ENCODE data around the gene FMO1. TPM values are rescaled to one million over a fixed set of nuclear protein-coding genes. Genes with fewer than 3 reads are reported as not detected.
A peak's percentile ranks its signal among the peaks of the same experiment; 100 is the strongest.
"Not testable (repeated sequence)": the region's sequence is repeated elsewhere in the genome, so short reads cannot be mapped to it uniquely, and the experiment has no call there.

Gene FMO1
- total RNA-seq = under 1 TPM in 1 of 2 donors, not detected in 1; 0.21 TPM
- long read RNA-seq = 0 reads

GRCh38 chr1:171248302-171248701 is at the start of gene FMO1:
FMO1 (plus strand) TSS chr1:171248494; CDS start chr1:171258088, 9,594 bp downstream.
- no peak for ATAC-seq
- no peak for DNase-seq
- intact Hi-C loops (cut with DNase I, micrococcal nuclease) = loop anchor here in 1 of 2 donors (10.0 kb wide), 1 partner anchor 66 kb away; the partner anchor contains the start of gene FMO4

GRCh38 chr1:171204296-171204695 is 44.0 kb upstream of the FMO1 start:
- intact Hi-C loops (cut with DNase I, micrococcal nuclease) = no loop called here
- DNase-seq = no peak
- no peak for ATAC-seq

DNA sequence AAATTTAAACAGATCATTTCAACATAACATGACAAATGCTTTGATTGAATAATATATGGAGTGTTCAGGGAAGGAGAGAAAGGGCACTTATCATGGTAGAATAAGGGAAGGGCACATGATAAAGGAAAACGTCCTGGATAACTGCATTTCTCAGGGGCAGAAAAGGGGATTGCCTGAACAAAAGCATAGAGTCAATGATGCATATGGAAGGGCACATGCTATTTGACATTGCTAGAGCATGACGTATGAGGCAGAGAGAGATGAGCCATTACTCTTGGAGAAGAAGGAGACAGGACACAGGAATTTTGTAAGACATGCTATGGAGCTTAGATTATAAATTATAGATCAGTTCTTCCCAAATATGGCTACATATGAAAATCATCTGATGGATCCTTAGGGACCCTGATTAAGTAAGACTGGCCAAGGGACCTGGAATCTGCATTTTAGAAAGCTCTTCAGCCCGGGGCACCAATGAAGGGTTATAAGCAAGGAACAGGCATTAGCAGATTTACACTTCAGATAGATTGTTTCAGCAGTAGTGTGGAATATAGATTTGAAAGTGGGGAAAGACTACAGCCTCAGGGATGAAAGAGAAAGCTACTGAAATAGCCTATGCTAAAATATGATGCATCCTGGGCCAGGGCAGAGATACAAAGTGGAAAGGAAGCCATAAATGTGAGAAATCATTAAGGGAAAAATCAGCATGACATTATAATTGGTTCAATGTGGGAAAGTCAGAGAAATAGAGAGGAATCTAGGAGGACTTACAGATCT is 41.9 kb upstream of the FMO1 start:
- no peak for ATAC-seq
- no peak for DNase-seq
- intact Hi-C loops (cut with DNase I, micrococcal nuclease) = no loop called here

DNA sequence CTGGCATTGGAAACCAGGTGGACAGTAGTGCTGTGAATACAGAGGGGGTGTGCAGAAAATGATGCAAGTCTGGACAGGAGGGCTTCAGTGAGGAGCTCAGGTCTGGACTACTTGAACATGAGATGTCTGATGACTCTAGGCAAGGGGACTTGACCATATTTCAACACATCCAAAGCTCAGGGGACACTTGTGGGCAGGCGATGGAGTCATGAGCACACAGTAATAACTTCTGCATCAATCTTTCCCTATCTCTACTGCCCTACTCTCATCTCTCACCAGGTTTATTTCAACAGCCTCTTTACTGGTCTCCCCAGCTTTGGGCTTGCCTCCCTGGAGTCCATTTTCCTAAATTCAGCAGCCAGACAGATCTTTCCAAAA is 41.3 kb upstream of the FMO1 start:
- DNase-seq (no peak), ATAC-seq (no peak)
- intact Hi-C loops (cut with DNase I, micrococcal nuclease) = no loop called here

- intact Hi-C loops (cut with DNase I, micrococcal nuclease) = no loop called here
- DNase-seq (no peak), ATAC-seq (peak; percentile 21)
These were observed 40.9 kb upstream of the FMO1 start for GRCh38 chr1:171207377-171207776.

- ATAC-seq = peak; percentile 97
- no peak for DNase-seq
- intact Hi-C loops (cut with DNase I, micrococcal nuclease) = no loop called here
These were observed 37.9 kb upstream of the FMO1 start for GRCh38 chr1:171210355-171210754.

GRCh38 chr1:171212607-171213351 is 35.5 kb upstream of the FMO1 start:
- no peak for DNase-seq
- ATAC-seq = peak; percentile 48
- intact Hi-C loops (cut with DNase I, micrococcal nuclease) = no loop called here

DNA sequence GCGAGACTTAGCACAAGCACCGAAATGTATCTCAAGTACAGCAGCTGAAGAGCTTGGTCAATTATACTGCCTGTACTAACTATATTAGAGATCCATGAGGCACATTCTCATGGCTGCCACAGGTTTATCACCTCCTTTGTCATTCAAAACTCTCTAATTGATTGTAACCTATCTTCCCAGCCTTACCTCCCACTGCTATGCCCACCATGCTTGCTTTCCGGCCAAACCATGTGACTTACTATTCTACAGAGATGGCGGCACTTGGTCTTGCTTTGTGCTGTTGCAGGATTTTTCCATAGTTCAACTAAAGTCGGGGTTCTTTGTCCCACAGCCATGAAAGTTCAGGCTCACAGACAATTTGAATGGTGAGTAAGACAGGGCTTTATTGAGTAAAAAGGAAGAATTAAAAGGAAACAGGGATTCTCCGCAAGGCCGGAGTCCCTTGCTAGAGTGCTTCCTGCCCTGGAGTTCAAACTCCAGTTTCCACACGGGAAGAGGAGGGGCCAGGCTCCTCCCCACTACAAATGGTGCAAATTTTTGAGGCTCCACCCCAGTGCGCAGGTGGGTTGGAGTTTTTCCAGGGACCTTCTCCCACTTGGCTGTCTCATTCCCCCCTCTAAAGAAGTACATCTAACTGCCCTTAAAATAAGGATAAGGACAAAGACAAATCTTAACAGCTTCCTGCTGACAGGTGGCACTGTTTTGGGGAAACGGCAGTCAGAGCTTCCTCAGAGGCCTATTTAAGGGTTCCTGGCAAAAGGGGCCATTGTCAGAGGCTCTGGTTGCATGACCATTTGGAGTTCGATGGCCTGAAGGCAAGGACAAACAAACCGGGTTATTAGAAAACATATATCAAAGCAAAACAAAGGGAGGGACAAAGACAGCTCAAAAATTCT is 34.5 kb upstream of the FMO1 start:
- DNase-seq (no peak), ATAC-seq (no peak)
- intact Hi-C loops (cut with DNase I, micrococcal nuclease) = no loop called here

GRCh38 chr1:171217658-171218443 is 30.4 kb upstream of the FMO1 start:
- DNase-seq = no peak
- no peak for ATAC-seq
- intact Hi-C loops (cut with DNase I, micrococcal nuclease) = no loop called here

GRCh38 chr1:171218661-171219060 is 29.6 kb upstream of the FMO1 start:
- DNase-seq = no peak
- intact Hi-C loops (cut with DNase I, micrococcal nuclease) = no loop called here
- ATAC-seq = no peak

DNA sequence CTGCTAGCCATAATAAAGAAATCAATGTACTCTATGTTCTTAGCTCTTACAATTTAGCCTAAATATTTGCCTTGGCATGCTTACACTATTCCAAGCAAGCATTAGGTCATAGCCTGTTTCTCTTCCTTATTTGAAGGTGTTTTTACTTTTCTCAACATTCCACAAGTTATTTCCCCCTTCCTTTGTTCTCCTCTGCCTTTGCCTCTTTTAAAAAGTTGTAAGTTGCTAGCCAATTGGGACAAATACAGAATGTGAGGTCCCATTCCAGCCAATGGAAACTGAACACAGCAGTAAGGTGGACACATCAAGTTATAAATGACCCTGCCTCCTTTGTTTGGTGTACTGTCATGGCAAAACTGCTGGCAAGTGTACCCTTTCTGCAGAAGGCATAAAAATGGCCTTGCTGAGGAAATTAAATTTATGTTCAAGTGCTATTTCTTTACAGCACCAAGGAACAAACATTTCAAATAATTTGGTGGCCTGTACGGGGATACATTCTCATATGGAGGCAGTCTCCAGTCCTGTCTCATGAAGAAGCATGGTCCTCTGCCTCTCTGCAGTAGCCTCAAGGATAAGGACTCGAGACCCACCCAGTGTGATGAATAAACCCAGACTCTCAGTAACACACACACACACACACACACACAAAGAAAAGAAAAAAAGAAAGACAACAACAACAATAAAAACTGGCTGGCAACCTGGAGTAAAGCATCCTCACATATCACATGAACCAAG is 28.8 kb upstream of the FMO1 start:
- DNase-seq (no peak), ATAC-seq (no peak)
- intact Hi-C loops (cut with DNase I, micrococcal nuclease) = loop anchor here in 1 of 2 donors (10.0 kb wide), 2 partner anchors 135 to 255 kb away; no protein-coding TSS in a partner anchor

DNA sequence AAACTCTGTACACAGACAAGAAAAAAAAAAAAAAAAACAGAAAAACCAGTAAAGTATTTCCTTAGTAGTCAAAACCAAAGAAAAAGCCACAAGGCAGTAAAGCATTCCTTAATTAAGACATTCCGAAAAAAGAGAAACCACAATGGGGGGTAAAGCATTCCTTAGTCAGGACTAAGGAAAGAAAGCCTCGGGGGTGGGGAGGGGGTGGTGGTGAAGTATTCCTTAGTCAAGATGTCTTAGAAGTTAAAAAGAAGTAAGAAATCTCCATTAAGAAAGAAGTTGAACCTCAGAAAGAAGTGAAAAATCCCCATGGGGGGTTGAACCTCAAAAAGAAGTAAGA is 28.2 kb upstream of the FMO1 start:
- intact Hi-C loops (cut with DNase I, micrococcal nuclease) = loop anchor here in 1 of 2 donors (10.0 kb wide), 2 partner anchors 135 to 255 kb away; no protein-coding TSS in a partner anchor
- no peak for DNase-seq
- no peak for ATAC-seq

DNA sequence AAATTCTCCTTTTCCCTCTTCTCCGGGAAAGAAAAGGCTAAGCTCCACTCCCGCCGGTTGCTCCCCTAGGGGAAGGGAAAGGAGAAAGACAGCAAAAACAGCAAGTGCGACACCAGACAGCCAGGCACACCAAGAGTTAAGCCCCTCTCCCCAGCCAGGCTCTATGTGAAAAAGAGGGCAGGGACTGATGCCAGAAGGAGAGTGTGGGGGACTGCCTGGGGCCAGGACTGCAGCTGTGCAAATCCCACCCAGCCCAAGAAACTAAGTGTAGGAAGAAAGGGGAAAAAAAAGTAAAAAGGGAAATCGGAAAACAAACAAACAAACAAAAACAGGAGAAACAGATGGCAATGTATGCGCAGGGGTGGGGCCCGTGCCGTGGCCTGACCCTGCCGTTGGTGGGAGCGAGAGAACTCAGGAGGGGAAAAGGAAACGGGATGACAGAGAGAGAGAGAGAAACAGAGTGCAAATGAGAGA is 27.7 kb upstream of the FMO1 start:
- ATAC-seq (no peak), DNase-seq (no peak)
- intact Hi-C loops (cut with DNase I, micrococcal nuclease) = loop anchor here in 1 of 2 donors (10.0 kb wide), 2 partner anchors 136 to 256 kb away; no protein-coding TSS in a partner anchor

DNA sequence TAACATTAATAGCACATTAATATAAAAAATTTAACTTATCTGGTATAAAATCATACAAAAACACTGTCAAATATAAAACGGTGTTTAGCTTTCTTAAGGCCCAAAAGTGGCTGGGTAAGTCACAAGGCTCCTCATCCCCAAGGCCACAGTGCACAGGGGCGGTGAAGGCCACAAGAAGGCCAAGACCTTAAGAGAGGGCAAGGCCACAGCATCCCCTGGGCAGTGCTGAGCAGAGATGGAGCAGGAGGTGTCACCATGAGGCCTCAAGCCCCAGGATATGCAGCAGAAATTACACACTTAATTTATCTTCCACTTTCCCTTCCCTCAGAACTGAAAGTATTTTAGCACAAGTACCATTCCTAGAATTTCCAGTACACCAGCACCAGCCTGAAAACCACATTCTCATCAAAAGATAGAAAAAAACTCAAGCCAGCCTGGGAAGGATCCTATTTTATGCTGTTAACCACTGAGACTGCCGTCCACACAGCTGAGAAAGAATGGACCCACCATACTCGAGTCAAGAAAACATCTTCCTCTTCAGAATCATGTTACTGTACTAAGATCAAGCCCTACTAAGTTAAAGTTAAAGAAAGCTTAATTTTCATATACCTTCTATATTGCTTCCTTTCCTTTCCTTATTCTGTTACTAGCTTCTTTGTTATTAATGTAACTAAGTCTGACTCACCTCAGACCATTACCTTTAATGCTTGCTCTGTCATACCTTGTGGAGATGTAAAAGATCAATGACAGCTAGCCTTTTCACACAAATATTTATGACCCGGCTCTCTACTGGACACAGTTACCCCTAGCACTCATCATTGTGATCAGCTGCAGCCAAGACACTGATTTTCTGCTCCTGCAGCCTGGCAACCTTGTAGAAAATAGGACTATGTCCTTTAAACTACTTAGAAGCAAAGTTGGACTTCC is 26.4 kb upstream of the FMO1 start:
- intact Hi-C loops (cut with DNase I, micrococcal nuclease) = loop anchor here in 1 of 2 donors (10.0 kb wide), 2 partner anchors 137 to 257 kb away; no protein-coding TSS in a partner anchor
- DNase-seq (no peak), ATAC-seq (no peak)

DNA sequence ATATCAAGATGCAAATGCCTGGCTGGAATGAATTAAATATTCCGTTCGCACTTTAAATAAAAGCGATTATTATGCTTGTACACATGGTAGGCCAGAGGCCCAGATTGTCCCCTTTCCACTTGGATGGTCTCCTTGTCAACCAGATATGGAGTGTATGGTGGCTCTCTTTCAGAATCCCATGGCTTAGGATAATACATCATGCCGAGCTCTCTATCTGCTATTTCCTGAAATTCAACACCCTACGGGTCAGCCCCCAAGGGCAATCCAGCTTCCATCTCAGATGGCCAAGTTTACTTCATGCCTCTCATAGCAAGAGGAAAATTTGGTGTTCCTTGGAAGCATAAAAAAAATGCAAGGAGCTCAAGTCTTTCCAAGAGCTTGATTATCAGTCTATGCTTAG is 25.4 kb upstream of the FMO1 start:
- DNase-seq (no peak), ATAC-seq (no peak)
- intact Hi-C loops (cut with DNase I, micrococcal nuclease) = loop anchor here in 1 of 2 donors (10.0 kb wide), 2 partner anchors 138 to 258 kb away; no protein-coding TSS in a partner anchor

DNA sequence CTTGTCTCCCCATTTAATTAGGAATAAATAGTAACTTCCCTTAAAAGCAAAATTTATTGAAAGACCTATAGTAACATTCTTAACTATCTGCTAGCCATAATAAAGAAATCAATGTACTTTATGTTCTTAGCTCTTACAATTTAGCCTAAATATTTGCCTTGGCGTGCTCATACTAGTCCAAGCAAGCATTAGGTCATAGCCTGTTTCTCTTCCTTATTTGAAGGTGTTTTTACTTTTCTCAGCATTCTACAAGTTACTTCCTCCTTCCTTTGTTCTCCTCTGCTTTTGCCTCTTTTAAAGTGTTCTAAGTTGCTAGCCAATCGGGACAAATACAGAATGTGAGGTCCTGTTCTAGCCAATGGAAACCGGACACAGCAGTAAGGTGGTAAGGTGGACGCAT is 24.0 kb upstream of the FMO1 start:
- not testable (repeated sequence) for DNase-seq, ATAC-seq
- intact Hi-C loops (cut with DNase I, micrococcal nuclease) = loop anchor here in 1 of 2 donors (10.0 kb wide), 2 partner anchors 139 to 259 kb away; no protein-coding TSS in a partner anchor

Data from left colon (tissue), 2 donors.